ENCODE measurements around the gene LHFPL6.

DNA sequence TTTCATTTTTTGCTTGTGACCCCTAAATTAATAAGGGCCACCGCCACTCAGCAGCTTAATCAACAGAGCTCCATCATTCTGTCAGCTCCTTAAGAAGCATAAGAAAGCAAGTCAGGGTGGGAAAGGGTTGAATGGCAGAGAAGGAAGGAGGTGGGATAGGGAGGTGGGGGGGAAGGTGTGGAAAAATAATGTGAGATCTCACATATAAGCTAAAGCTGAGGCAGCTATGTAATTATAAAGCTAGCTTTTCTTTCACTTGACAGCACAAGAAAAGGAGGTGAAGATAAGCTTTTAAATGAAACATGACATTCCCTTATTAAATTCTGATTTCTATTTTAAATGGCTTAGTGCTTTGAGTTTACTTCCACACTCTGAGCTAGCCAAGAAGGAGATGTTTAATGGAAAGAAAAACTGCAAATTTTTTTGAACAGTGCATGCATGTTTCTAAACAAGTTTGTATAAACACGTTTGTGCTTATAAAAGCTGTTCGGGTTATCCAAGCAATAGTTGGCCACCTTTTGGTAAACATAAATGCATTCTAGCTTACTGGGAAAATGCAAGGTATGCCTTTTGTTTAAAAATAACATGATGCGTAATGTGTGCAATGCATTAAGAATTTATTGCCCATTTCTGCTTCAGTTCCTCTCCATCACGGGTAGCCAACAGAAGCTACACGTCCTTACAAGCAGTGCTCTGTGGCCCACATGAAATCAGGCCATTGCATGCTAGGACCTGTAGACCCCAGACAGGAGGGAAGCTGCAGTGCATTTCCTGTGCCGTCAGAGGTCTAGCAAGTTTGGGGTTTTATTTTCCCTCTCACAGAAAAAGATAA is 96.2 kb downstream of the LHFPL6 start:
- TF ChIP-seq, protein P1, sequence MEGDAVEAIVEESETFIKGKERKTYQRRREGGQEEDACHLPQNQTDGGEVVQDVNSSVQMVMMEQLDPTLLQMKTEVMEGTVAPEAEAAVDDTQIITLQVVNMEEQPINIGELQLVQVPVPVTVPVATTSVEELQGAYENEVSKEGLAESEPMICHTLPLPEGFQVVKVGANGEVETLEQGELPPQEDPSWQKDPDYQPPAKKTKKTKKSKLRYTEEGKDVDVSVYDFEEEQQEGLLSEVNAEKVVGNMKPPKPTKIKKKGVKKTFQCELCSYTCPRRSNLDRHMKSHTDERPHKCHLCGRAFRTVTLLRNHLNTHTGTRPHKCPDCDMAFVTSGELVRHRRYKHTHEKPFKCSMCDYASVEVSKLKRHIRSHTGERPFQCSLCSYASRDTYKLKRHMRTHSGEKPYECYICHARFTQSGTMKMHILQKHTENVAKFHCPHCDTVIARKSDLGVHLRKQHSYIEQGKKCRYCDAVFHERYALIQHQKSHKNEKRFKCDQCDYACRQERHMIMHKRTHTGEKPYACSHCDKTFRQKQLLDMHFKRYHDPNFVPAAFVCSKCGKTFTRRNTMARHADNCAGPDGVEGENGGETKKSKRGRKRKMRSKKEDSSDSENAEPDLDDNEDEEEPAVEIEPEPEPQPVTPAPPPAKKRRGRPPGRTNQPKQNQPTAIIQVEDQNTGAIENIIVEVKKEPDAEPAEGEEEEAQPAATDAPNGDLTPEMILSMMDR (conservative IDR thresholded peaks at IDR 0.05), result no peak
- TF ChIP-seq EZH2 (IDR thresholded peaks at IDR 0.05; ENCODE audit: low read depth), result no peak

Measured in PC-9 (cell line).